Fibroblast of mammary gland (primary cell): ENCODE measurements around the gene RFX7.

Experiments used
- DNase-seq: peaks from one replicate; pipeline ENCODE4 v3.0.0-alpha.2; 2010; ENCODE audit warnings: low read depth
- H3K4me3 ChIP-seq: 2 replicates; pipeline ENCODE4 v1.5.1; 2011; ENCODE audit warnings: low read depth, mild to moderate bottlenecking, low read length, moderate library complexity; ENCODE audit not compliant: control insufficient read depth
- TF ChIP-seq, protein P1 (sequence below): conservative IDR thresholded peaks from 2 replicates; pipeline ENCODE4 v1.5.1; 2011; ENCODE audit warnings: low read depth, low read length, inconsistent platforms; ENCODE audit not compliant: control insufficient read depth, insufficient read depth

Gene RFX7

DNA sequence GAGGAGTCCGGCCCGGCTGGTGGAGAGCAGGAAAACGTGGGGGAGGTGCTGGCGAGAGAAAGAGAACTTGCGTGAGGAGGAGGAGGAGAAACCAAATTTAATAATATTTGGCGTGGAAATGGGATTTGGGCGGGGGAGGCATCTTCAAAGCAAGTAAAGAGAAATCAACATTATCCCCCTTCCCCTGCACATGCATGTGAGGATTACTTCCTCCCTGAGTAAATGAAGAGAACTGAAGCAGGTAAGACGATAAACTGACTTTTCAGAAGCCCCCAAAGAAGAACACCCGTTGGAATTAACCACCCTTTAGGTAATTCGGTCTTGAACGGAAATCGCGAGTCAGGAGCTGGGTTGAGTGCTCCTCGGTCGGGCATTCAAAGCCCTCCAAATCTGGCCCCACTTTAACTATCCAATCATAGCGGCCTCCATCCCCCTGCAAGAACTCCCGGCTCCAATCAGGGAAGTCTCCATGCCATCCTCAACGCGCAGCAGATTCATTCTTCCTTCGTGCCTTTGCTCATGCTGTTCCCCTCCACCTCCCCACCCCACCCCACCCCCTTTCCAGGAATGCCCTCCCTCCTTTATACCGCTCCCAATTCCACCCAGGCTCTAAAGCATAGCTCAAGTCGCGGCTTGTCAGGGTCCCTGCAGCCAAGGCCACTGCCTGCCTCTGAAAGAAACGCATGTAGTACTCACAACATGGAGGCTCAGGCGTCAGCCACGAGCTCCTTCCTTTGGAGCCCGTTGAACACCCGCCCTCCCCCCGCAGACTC is 545 bp upstream of the RFX7 start:
- TF ChIP-seq, protein P1, sequence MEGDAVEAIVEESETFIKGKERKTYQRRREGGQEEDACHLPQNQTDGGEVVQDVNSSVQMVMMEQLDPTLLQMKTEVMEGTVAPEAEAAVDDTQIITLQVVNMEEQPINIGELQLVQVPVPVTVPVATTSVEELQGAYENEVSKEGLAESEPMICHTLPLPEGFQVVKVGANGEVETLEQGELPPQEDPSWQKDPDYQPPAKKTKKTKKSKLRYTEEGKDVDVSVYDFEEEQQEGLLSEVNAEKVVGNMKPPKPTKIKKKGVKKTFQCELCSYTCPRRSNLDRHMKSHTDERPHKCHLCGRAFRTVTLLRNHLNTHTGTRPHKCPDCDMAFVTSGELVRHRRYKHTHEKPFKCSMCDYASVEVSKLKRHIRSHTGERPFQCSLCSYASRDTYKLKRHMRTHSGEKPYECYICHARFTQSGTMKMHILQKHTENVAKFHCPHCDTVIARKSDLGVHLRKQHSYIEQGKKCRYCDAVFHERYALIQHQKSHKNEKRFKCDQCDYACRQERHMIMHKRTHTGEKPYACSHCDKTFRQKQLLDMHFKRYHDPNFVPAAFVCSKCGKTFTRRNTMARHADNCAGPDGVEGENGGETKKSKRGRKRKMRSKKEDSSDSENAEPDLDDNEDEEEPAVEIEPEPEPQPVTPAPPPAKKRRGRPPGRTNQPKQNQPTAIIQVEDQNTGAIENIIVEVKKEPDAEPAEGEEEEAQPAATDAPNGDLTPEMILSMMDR: no peak
- DNase-seq: peak; percentile 80
- peak overlapping the region; percentile 62 for H3K4me3 ChIP-seq

DNA sequence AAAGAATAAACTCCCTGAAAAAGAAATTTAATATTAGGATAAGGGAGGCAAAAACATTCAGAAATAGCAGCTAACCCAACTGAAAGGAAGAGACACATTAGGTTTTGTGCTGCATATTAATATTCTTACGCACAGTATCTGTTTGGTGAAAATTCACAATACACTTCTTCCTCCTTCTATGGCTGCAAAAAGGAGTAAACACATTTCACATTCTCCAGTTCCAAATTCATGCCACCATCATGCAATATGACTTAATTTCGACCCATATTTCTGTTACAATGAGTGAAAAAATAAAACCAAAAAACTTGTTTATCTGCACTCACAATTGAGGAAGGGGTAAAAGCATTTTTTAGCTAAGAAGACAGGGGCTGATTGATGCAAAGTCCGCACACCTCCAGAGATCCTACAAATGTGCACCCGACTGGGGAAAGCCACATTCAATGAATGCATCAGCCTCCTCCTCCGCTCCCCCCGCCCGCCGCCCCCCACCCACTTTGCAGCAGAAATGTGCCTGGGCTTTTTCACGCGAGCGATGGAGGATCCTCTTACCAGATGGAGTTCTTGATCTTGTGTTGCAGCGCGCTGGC is 1.0 kb downstream of the RFX7 start:
- TF ChIP-seq, protein P1: no peak
- H3K4me3 ChIP-seq: peak overlapping the region; percentile 79
- peak; percentile 12 for DNase-seq

DNA sequence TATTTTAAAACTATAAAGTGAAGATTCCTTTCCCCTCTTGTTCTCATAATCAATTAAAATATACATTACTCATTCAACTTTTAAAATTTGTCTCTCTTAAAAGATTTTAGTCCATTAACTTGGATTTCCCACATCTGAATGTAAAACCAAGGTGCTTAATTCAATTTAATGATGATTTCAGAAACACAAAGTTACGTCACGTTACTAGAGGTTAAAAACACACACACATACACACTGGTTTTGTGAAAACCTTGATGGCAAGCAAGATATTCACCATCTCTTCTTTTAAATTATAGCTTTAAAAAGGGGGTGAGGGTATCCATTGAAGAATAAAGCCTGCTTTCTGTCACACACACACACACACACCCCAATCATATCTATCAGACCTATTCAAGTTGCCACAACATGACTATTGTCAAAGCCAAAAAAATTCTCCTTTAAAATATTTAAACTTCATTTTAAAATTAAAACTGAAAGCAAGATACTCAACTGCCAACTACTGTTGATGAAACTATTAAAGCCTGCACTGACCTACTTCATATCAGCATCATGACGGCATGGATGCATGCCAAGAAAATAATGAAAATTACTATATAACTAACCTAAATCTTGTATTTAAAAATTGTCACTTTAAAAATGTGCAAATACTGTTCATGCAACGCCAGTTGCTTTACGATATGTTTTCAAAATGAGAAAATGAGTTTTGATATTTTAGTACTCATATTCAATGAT is 2.1 kb downstream of the RFX7 start:
- peak; percentile 29 for DNase-seq
- peak overlapping the region; percentile 79 for H3K4me3 ChIP-seq
- TF ChIP-seq, protein P1: no peak

DNA sequence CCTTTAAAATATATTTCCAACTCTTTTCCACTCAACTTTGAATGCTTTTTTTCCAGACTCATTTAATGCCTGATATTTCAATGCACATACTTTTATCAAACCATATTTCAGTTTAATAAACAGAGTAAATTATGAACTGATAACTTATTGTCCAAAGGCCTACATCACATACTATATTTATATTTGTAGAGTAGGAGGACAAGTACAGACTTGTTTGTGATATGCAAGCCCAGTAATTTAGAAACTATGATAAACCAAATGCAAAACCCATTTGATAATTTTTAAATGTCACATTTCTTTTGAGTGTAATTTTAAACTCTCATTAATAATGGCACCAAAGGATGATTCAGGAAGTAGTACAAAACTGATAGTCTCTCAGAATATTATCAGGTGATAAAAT is 3.3 kb downstream of the RFX7 start:
- no peak overlapping the region for H3K4me3 ChIP-seq
- TF ChIP-seq, protein P1: no peak
- DNase-seq: no peak

DNA sequence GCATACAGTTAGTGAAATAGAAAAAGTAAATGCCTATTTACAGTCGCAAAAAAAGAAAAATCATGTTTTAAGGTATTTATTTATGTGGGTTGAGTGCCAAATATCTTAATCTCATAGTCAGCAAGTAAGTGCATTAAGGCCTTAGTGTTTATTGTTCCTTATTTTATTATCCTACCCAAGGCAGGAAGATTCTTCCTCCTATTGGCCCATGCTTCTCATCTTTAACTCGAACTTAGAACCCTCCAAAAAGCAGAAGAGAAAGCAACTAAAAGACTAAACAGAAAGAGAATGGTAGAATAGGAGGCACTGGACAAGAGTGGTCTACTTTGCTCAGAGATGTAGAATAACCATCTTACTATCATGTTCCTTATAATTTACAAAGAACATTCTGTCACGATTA is 7.5 kb downstream of the RFX7 start:
- no peak overlapping the region for H3K4me3 ChIP-seq
- TF ChIP-seq, protein P1: no peak
- no peak for DNase-seq

DNA sequence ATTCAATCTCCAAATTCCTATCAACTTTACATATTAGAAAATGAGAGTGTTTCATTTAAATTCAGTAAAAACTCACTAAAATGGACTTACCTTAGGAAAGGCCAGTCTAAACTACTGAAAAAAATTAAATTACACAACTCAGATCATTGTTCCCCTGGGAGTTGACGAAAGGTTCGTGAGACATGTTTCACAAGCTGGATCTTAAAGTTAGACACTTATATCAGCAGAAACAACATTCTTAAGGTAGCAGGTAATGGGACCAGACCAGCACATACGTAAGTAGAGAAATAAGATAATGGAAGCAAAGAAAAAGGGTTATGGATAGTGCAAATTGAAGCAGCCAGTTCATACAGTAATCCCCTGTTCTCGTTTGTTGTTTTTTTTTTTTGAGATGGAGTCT is 8.9 kb downstream of the RFX7 start:
- peak; percentile 51 for DNase-seq
- H3K4me3 ChIP-seq: no peak overlapping the region
- TF ChIP-seq, protein P1: no peak
